ENCODE data around the gene LGALS9. TPM values are rescaled to one million over a fixed set of nuclear protein-coding genes. Genes with fewer than 3 reads are reported as not detected.

Gene LGALS9
- total and polyA plus RNA-seq, 2 experiments from 2014 or later: 0.48 to 0.73 TPM

- TF ChIP-seq REST (IDR thresholded peaks at IDR 0.05; ENCODE audit: unreplicated experiment) (no peak), EZH2 (IDR thresholded peaks at IDR 0.05; ENCODE audit: low read depth, unreplicated experiment) (no peak), ETS1 (IDR thresholded peaks at IDR 0.05) (no peak), POLR2AphosphoS5 (IDR thresholded peaks at IDR 0.05; ENCODE audit: low read depth) (no peak), STAT1 (IDR thresholded peaks at IDR 0.05; ENCODE audit: unreplicated experiment) (no peak), ZNF331 (CRISPR knock-in tag; IDR thresholded peaks at IDR 0.05; ENCODE audit: low read depth) (no peak), EZH2phosphoT487 (IDR thresholded peaks at IDR 0.05; ENCODE audit: unreplicated experiment) (no peak), CREB1 (CRISPR knock-in tag; IDR thresholded peaks at IDR 0.05; ENCODE audit: low read depth) (no peak), NANOG (IDR thresholded peaks at IDR 0.05; ENCODE audit: borderline replicate concordance) (no peak), JUNB (IDR thresholded peaks at IDR 0.05; ENCODE audit: unreplicated experiment) (no peak), ZNF114 (CRISPR knock-in tag; IDR thresholded peaks at IDR 0.05) (no peak)
- TF ChIP-seq, protein P1, sequence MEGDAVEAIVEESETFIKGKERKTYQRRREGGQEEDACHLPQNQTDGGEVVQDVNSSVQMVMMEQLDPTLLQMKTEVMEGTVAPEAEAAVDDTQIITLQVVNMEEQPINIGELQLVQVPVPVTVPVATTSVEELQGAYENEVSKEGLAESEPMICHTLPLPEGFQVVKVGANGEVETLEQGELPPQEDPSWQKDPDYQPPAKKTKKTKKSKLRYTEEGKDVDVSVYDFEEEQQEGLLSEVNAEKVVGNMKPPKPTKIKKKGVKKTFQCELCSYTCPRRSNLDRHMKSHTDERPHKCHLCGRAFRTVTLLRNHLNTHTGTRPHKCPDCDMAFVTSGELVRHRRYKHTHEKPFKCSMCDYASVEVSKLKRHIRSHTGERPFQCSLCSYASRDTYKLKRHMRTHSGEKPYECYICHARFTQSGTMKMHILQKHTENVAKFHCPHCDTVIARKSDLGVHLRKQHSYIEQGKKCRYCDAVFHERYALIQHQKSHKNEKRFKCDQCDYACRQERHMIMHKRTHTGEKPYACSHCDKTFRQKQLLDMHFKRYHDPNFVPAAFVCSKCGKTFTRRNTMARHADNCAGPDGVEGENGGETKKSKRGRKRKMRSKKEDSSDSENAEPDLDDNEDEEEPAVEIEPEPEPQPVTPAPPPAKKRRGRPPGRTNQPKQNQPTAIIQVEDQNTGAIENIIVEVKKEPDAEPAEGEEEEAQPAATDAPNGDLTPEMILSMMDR (conservative IDR thresholded peaks at IDR 0.05; ENCODE audit: low read depth in 2 of 2): no peak; a peak in 1 of 4 replicates
These were observed 27.6 kb upstream of the LGALS9 start (continued) for GRCh38 chr17:27603421-27603770.
